ENCODE data around the gene NRCAM.

NRCAM gene

DNA sequence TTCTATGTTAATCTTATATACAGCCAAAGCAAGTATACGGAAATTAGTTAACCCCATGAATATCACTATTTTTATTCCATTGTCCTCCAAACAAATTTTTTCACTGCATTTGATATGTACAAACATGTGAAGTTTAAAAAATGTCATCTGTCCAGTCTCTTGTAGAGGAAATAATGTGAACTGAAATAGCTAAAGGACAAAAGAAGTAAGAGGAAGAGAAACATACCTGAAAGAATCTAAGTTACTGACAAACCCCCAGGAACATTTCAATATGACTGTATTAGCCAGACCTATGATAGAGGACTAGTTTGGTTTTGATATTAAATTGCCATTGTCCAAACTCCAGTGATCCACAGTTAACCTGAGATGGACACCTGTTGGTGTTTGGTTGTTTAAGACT, 80.6 kb downstream of the NRCAM start:
- no peak for TF ChIP-seq EZH2phosphoT487 (IDR thresholded peaks at IDR 0.05; ENCODE audit: low read depth)
- TF ChIP-seq, protein P1, sequence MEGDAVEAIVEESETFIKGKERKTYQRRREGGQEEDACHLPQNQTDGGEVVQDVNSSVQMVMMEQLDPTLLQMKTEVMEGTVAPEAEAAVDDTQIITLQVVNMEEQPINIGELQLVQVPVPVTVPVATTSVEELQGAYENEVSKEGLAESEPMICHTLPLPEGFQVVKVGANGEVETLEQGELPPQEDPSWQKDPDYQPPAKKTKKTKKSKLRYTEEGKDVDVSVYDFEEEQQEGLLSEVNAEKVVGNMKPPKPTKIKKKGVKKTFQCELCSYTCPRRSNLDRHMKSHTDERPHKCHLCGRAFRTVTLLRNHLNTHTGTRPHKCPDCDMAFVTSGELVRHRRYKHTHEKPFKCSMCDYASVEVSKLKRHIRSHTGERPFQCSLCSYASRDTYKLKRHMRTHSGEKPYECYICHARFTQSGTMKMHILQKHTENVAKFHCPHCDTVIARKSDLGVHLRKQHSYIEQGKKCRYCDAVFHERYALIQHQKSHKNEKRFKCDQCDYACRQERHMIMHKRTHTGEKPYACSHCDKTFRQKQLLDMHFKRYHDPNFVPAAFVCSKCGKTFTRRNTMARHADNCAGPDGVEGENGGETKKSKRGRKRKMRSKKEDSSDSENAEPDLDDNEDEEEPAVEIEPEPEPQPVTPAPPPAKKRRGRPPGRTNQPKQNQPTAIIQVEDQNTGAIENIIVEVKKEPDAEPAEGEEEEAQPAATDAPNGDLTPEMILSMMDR (IDR thresholded peaks at IDR 0.05; ENCODE audit: low read depth, low read length), result no peak
- Histone ChIP-seq H3K36me3 (replicated peaks; ENCODE audit: low read depth, low read length) (peaks cover 29% of the 10 kb centered on the region), H4K20me1 (ENCODE audit: insufficient read depth, low read length) (peaks cover 79% of the 10 kb centered on the region), H3K27me3 (ENCODE audit: low read depth, low read length) (no peaks in the 10 kb centered on the region), H3K9ac (ENCODE audit: low read length) (no peak overlapping the region), H3K9me3 (ENCODE audit: insufficient read depth, low read length) (no peaks in the 10 kb centered on the region), H3K4me3 (ENCODE audit: low read length) (0 out of 2 replicates have a peak overlapping the region, but pooled peaks have one; percentile 2), H3K4me1 (ENCODE audit: low read length) (peaks cover 40% of the 10 kb centered on the region), H3K4me2 (ENCODE audit: low read length) (peak overlapping the region; percentile 44), H3K27ac (ENCODE audit: low read length) (peak overlapping the region; percentile 33; the same call in 1 of the 2 replicates), H3K79me2 (ENCODE audit: low read length) (peaks cover 91% of the 10 kb centered on the region), H2AFZ (ENCODE audit: low read depth, low read length) (no peak overlapping the region)

GRCh38 chr7:108374899-108375298, 81.3 kb downstream of the NRCAM start:
- Histone ChIP-seq H3K9ac (ENCODE audit: low read length) (no peak overlapping the region), H3K36me3 (replicated peaks; ENCODE audit: low read depth, low read length) (peaks cover 29% of the 10 kb centered on the region), H3K27me3 (ENCODE audit: low read depth, low read length) (no peaks in the 10 kb centered on the region), H3K4me3 (ENCODE audit: low read length) (no peak overlapping the region), H3K4me1 (ENCODE audit: low read length) (peaks cover 40% of the 10 kb centered on the region), H3K79me2 (ENCODE audit: low read length) (peaks cover 93% of the 10 kb centered on the region), H4K20me1 (ENCODE audit: insufficient read depth, low read length) (peaks cover 79% of the 10 kb centered on the region), H3K27ac (ENCODE audit: low read length) (no peak overlapping the region; the same call in 1 of the 2 replicates), H2AFZ (ENCODE audit: low read depth, low read length) (no peak overlapping the region), H3K9me3 (ENCODE audit: insufficient read depth, low read length) (no peaks in the 10 kb centered on the region), H3K4me2 (ENCODE audit: low read length) (peak overlapping the region; percentile 44)
- TF ChIP-seq, protein P1 (IDR thresholded peaks at IDR 0.05; ENCODE audit: low read depth, low read length), result no peak
- TF ChIP-seq EZH2phosphoT487 (IDR thresholded peaks at IDR 0.05; ENCODE audit: low read depth), result no peak

- H3K79me2 ChIP-seq (ENCODE audit: low read length), result peaks cover 80% of the 10 kb centered on the region
- H3K4me2 ChIP-seq (ENCODE audit: low read length), result no peak overlapping the region
- peaks cover 67% of the 10 kb centered on the region for H4K20me1 ChIP-seq (ENCODE audit: insufficient read depth, low read length)
- no peaks in the 10 kb centered on the region for H3K9me3 ChIP-seq (ENCODE audit: insufficient read depth, low read length)
- no peaks in the 10 kb centered on the region for H3K27me3 ChIP-seq (ENCODE audit: low read depth, low read length)
- TF ChIP-seq, protein P1 (IDR thresholded peaks at IDR 0.05; ENCODE audit: low read depth, low read length), result no peak
- no peak for TF ChIP-seq EZH2phosphoT487 (IDR thresholded peaks at IDR 0.05; ENCODE audit: low read depth)
- peaks cover 40% of the 10 kb centered on the region for H3K4me1 ChIP-seq (ENCODE audit: low read length)
- no peak overlapping the region for H2AFZ ChIP-seq (ENCODE audit: low read depth, low read length)
- no peak overlapping the region for H3K4me3 ChIP-seq (ENCODE audit: low read length)
- H3K27ac ChIP-seq (ENCODE audit: low read length), result no peak overlapping the region
- H3K9ac ChIP-seq (ENCODE audit: low read length), result no peak overlapping the region
- H3K36me3 ChIP-seq (replicated peaks; ENCODE audit: low read depth, low read length), result peaks cover 32% of the 10 kb centered on the region
These were observed 83.6 kb downstream of the NRCAM start for GRCh38 chr7:108372618-108373017.

DNA sequence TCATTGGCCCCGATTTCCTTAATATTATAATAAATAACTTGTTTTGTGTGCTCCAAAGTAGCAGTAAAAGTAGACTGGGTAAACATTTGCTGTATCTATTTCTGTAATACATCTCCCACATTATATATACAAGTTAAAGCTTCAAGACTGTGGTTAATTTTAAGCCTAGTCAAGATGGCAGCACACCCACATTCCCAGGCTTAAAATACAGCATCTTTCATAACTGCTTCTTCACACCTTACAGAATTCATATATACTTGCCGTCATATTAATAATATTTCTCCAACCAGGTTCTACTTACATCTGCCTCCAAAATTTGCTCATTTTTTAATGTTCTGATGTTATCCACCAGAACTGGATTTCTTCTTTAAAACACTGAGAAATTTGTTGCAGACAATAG, 85.6 kb downstream of the NRCAM start:
- Histone ChIP-seq H2AFZ (ENCODE audit: low read depth, low read length) (no peak overlapping the region), H3K27ac (ENCODE audit: low read length) (no peak overlapping the region), H3K9me3 (ENCODE audit: insufficient read depth, low read length) (no peaks in the 10 kb centered on the region), H4K20me1 (ENCODE audit: insufficient read depth, low read length) (peaks cover 49% of the 10 kb centered on the region), H3K4me1 (ENCODE audit: low read length) (peaks cover 34% of the 10 kb centered on the region), H3K79me2 (ENCODE audit: low read length) (peaks cover 73% of the 10 kb centered on the region), H3K4me2 (ENCODE audit: low read length) (no peak overlapping the region), H3K36me3 (replicated peaks; ENCODE audit: low read depth, low read length) (peaks cover 34% of the 10 kb centered on the region), H3K9ac (ENCODE audit: low read length) (no peak overlapping the region), H3K4me3 (ENCODE audit: low read length) (no peak overlapping the region), H3K27me3 (ENCODE audit: low read depth, low read length) (no peaks in the 10 kb centered on the region)
- TF ChIP-seq, protein P1 (IDR thresholded peaks at IDR 0.05; ENCODE audit: low read depth, low read length), result no peak
- TF ChIP-seq EZH2phosphoT487 (IDR thresholded peaks at IDR 0.05; ENCODE audit: low read depth), result no peak

Data from OCI-LY3 (cell line).